Daoy (cell line): ENCODE results near the gene FHL1. TPM values are rescaled to one million over a fixed set of nuclear protein-coding genes. Genes with fewer than 3 reads are reported as not detected.

ENCODE experiments used
- DNase-seq: peaks from one replicate; pipeline ENCODE4 v3.0.0-alpha.2; 2015; ENCODE audit warnings: low read depth
- total RNA-seq: library from RNA; depleted of rRNA; stranded (reverse); fragments of >200 nt; shearing (Covaris generic); gene quantifications from 2 replicates; pipeline ENCODE4 v1.2.3, GENCODE V29; 2014

FHL1 gene
- total RNA-seq, 1 experiment from 2014 or later = 27.1 TPM

DNA sequence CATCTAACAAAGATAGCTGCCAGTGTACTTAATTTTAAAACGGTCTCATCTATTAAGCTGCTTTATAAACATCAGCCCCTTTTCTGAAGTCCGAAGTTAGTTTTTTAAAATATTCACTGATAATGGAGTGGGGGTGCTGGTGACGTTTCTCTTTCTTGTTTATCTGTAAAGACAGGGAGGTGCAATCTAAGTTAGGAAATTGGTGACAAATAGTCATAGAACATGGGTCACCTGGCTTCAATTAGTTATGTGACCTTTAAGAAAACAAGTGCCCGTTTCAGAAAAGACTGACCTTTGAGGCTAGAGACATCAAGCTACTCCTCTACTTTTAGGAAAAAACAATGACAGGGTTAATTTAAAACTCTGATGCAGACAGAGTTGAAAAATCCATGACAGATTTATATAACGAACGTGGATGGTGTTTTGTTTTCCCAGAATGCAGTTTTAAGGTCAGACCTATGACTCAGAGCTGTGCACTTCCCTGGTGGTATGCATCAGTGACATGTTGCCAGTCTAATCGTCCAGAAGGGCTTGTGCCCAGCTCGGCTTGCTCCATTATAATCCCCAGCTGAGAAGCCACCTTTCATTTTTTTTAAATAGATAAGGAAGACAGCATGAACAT is 38.2 kb downstream of the FHL1 start:
- DNase-seq = peak; percentile 50

DNA sequence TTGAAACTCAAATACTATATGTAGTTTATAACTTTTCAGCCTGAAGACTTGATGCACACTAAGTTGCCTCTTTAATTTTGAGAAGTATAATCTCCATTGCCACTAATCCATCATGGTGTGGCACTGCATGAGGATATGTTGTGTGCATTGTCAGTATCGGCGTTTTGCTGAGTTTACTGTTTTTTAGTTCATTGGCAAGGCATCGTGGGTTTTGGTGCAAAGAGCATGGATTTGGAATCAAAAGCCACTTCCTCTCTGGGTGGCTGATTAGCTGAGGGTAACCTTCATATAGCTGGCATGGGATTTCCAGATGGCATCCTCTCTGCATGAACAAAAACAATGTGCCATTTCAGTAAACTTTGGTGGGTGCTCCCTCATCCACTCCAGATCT is 38.7 kb downstream of the FHL1 start:
- DNase-seq = no peak

DNA sequence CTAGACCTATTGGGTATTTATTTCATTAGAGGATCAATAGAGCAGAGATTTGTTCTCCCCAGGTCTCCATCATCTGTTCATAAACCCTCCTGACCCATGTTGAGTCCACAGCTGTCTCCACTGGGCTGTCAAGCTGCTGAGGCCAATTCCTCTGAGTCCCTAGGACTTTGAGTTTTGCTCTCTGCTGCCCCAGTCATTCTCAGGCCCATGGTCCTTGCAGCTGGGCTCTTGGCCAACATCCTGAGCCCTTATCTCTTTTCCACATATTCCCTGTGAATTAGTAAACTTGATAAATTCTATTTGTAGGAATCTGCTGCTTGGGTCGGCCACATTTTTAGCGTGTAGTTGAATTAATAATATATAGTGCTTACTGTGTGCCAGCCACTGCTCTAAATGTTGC is 41.9 kb downstream of the FHL1 start:
- no peak for DNase-seq

DNA sequence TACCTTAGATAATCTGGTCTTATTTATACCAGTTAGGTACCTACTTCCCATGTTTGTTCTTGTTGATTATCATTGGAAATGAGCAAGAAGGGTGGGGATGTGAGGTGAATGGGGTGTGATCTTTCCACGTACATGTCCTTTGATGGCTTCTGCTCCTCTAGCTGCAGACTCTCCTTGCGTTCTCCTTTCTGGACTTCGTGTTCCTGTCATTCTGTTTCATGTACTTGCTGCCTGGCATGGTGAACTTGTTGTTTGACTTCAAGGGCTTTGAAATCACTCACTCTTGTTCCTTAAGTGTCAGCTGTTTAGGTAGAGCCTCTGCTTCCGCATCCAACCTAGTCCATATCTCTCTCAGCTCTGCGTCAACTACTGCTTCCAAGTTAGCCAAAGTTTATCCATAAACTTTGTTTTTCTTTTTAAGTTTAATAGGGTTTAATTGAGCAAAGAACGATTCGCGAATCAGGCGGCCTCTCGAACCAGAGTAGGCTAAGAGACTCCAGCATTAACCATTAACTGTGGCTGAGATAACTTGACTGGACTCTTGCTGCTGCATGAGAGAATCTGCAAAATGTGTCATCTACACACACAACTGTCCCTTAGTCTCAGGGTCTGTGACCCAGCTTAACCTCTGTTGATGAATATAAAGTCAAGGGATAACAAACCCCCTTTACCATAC is 42.8 kb downstream of the FHL1 start:
- DNase-seq = no peak

DNA sequence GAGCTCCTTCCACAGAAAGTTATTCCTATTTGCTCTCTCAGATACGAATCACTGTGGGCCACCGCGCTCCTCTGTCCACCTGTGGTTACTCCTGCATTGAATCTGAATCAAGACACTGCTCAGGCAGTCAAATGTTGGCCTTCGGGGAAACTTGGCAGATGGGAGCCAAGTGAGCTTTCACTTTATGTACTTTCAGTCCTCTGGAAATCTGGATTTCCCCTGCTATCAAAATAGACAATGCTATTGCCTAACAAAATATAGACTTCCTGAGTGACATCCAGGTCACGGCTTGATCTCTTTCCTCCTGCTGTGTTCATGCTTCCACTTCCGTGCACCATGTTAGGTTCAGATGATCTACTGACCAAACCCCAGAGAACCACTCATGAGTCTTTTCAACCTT is 43.8 kb downstream of the FHL1 start:
- DNase-seq = no peak

DNA sequence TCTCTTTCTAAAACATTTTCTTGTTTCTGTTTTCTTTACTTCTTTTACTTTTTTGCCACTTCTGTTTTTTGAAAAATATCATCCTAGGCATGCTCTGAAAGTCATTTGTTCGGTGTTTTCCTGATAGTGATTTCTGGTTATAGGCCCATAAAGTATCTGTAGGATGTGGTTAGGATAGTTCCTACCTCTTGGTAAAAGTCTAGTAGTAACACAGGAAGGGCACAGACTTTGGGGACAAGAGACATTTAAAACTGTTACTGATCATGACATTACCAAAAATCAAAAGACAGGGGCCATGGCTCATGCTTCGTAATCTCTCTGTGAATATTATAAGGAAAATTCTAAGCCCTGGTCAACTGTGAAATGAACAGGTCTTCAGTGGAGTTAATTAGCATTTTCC is 44.8 kb downstream of the FHL1 start:
- DNase-seq = no peak

DNA sequence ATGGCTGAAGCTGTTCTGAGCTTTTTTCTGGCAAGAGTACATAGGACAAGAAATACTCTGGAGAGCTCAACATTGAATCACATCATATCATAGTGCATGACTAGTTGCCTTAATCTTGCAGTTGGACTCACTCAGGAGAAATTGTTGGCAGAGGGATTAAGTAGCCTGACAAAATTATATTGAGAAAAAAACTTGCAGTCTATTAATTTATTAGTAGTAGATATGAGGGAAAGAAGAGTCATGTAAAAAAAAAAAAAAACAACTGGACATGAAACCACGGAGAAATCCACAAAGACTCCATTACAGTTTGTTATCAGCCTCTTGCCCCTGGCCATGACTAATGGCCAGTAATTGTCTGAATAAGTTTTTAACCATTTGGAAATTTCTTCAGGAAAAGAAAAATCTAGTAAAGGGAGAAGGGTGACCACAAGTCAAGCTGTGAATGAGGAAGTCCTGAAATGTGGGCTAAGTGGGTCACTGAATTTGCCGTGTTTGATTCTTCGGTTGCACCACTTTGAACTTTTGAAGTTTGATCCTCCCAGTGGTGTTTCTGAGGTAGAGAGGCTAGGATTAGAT is 45.6 kb downstream of the FHL1 start:
- DNase-seq = peak; percentile 34

DNA sequence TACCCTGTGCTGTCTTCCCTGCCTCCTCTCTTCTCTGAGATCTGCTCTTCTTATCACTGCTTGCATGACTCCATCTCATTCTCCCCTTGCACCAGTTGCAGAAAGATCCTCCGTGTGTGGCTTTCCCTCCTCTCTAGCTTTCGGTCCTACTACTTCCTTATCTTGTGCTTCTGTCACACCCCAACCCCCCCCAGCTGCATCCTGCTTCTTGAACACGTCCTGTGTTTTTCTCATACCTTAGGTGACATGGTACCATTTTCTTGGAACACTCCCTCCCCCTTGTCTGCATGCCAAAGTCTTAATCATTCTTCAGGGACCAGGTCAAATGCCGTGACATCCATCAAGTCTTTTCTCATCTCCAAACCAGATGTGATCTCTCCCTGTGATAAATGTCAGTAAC is 46.4 kb downstream of the FHL1 start:
- DNase-seq = no peak

DNA sequence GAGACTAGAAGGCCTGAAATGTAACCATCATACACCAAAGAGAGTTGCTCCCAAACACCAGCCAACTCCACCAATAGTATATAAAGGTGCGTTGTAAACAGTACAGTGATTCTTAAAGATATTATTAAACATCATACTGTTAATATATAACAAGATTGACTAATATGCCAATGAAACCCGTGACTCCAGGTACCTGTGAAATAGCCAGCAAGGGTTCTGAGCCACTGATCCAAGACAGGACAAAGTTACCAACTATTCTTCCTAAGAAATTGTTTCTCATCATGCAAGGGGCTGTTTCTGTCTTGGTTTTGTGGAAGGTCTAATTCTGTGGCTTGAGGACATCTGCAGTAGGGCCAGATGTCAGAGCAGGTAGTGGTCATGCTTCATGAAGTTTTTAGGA is 47.2 kb downstream of the FHL1 start:
- DNase-seq = no peak

DNA sequence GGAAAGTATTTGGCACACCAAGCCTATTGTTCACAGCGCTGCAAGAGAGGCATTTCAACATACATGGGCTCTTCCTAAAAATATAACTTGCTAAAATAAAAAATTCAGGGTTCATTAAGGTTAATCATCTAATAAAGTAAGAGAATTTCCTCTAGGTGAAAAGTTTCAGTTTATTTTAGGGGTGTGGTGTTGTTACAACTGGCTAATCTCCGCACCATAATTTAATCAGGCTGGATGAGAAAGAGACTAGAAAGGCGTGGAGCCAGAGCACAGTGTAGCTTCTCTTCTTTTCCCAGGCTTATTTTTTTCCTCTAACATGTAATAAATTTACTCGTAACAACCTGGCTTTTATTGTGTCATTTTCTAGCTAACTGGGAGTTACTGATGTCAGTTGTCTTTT is 47.9 kb downstream of the FHL1 start:
- no peak for DNase-seq

DNA sequence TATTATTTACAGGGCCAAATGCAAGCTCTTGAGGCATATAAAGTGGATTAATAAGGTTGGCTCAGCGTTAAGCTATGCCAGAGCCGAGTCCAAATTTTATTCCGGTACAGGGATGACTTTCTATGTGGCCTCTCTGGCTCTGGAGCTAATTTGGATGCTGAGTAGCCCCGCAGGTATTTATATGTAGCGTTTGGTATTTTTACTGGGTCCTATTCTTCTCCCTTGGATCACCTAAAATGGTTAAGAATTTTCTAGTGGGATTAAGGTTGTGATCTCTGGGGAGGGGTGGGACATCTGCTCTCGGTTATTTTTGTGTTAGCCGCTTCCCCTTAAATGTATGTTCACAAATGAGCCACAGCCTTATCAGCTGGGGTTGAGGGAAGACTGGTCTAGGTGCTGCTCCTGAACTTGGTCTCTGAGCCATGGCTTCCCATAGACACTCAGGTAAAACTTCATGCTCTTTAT is 49.4 kb downstream of the FHL1 start:
- no peak for DNase-seq

DNA sequence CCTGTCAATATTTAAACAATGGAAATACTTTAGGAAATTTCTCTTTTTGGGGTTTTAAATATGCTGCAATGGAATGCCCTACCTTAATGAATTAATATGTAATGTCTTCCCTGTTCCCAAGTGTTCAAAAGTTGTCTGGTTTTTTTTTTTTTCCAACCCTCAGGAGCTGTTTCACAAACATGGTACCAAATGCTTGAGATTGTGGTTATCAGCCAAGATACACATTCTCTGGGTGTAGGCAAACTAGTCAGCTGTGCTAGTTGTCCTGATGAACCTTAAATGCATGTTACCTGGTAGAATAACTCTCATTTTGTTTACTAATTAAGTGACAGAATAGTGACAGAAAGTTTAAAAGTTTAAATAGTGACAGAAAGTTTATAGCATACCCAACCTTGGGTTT is 50.7 kb downstream of the FHL1 start:
- no peak for DNase-seq

DNA sequence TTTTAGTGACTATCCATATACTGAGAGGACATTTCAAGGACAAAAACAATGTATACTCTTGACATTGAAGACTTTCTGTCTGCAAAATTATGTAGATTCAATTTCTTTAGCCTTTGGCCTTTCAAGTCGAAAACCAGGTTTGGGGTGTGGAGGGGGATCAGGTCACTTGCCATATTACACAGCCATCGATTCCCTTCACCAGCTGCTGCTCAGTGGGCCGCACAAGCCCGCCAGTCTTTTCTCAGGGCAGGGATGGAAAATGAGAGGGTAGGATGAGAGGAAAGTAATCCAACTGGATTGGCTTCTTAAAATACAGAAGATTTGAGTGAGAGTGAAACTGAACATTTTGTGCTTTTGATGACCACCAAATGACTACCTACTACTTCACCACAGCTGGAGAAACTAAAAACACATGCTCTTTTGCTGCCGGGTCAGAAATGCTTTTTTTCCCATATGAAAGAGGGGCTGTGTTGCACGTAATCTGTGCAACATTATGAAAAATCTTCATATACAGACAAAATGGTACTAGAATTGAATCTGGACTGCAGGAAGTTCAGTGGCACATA is 51.4 kb downstream of the FHL1 start:
- DNase-seq = no peak

DNA sequence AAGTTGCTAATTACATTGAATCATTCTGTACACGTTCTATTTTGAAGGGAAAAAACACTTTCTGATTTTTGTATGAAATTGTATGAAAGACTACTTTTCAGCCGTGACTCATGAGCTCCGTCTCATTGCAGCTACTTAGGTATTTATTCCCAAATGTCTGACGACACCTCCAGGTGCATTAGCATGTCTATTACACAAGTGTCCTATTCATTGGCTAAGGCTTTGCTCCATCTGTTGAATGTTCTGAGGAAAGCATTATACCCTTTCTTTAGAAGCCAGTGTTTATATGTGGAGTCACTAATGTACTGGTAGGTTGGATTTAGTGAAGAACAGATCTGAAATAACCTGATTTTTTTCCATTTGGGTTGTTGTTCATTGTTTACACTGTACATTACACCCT is 52.0 kb downstream of the FHL1 start:
- DNase-seq = no peak

DNA sequence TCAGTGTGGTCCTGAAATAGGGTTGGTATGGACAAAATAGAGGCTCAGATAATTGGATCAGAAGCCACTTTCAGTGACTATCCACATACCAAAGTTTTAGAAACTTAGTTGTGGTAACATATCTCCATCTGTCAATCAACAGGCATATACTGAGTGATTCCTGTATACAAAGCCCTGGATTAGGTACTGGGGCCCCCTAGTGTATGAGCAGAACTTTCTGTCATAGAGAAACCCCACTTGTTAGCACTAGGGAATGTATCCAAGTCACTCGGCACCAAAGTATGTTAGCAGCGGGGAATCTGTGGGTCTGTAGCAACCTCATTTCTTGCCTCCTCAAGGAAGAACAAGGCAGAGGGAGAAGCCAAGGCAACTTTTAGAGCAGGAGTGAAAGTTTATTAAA is 53.1 kb downstream of the FHL1 start:
- DNase-seq = peak; percentile 9

DNA sequence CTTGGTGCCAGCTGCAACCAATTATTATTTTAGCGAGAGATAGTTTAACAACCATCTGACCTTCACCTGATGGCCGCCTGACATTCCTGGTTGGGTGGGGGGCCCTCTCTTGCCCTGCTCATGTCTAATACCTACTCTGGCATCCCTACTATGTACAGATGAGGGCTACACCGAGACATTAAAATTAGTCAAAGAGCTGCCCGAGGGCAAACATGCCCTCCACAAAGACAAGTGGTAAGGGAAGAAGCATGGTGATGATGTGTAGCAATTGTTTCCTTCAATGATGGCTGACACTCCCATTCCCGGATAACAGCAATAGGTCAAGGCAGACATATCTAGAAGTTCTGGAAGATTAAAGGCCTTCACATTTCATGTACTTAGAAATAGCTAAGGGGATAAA is 54.3 kb downstream of the FHL1 start:
- no peak for DNase-seq

DNA sequence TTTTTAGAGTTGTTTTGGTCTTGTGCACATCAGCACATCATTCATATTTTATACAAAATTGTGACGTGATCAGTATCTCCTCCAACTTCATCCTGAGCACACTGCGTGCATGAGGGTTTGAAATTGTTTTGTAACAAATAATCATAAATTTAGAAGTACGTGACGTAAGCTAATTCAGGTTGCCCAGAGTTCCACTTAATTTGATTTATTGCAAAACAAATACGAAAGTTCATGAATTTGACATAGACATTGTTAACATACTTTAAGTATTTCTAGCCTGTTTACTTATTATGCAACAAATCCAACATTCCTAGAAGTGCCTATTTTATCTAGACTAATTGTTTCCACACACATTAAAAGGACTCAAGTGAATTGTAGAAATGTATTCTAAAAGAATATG is 55.6 kb downstream of the FHL1 start:
- no peak for DNase-seq

DNA sequence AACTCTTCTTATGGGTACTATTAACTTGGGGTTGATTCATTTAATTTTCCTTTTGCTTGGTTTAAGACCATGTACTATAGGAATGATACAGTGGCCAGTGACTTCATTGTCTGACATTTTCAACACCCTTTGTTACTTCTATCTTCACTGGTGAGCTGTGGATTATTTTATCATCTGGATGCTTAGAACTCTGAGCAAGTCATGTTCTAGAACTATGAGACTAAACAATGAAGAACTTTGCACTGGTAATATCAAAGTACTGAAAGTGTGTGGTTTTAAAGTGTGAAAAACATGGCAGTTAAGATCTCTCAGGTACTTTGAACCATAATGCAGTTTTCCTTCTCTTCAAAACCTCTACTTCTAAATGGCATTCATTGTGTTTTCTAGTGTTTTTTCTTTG is 56.1 kb downstream of the FHL1 start:
- DNase-seq = no peak

DNA sequence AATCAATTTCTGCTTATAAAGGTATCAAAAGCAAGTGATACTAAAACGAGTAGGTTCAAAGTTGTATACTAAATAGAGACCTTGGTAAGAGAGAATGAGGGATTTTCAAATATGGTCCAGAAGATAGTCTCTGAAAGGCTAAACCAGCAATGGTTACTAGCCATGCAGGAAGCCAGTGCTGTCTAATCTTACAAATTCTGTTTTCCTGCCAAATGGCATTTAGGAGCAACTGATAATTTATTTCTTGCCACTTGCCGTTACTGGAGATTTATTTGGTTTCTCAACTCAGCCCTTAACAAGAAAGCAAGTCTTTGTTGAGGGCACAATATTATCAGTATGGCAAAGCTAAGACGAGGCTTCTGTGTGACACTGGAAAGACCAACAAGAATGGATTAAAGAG is 56.6 kb downstream of the FHL1 start:
- DNase-seq = no peak

DNA sequence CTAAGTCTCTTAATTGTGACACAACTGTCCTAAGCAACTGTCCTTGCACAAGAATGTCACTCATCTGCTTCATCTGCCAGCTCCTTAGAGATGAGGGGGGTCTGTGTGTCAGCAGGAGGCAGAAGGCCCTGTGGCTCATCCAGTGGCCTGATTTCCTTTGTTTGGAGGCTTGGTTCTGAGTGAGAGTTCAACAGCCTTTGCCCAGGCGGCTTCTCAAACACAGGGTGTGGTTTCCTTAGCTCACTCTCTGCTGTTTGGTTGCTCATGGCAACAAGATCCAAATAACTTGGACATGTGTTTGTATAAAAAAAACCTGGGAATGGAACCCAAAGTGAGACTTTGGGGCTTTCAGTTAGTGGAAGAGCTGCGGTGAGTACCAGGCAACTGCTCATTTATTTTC is 57.2 kb downstream of the FHL1 start:
- DNase-seq = peak; percentile 68

DNA sequence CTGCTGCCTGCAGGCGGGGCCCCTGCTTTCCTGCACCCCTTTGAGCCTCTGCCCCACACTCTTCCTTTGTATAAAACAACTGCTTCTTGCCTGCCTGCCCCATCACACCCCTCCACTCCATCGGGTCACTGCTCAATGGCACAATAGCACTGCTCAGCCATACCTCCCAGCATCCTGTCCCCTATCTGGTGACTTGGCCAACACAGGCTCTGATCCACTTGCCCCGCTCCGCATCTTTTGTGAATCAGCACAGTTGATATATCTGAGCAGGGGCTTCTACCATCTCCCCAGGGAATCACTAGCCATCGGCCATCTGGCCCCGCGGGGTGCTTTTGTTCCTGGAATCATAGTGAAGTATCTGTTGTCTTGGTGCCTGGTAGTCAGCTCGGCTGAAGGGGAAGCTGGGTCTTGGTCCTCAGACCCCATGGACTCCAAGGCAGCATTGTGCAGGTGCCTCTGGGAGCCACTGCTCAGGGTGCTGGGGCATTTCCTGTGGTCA is 58.6 kb downstream of the FHL1 start:
- no peak for DNase-seq

DNA sequence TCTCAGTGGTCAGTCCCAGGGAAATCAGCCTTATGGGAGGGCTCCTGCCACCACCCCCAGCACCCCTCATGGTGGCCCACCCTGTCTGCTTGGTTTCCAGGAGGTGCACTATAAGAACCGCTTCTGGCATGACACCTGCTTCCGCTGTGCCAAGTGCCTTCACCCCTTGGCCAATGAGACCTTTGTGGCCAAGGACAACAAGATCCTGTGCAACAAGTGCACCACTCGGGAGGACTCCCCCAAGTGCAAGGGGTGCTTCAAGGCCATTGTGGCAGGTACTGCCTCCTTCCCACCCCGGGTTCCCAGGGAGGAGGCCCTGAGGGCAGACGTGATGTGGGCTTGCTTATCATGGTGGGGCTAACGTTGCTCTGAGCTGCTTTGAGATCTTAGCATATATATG is 59.6 kb downstream of the FHL1 start:
- DNase-seq = no peak

DNA sequence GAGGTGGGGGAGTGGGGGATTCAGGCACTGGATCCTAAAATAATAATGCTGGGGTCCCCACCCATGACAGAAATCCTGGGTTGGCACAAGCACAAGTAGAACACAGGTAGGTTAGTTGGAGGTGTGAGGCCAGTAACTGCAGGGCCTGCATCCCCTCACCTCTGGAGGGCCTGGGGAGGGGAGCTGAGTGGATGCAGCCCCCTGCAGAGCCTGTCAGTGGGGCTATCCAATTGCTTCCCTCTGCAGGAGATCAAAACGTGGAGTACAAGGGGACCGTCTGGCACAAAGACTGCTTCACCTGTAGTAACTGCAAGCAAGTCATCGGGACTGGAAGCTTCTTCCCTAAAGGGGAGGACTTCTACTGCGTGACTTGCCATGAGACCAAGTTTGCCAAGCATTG is 60.2 kb downstream of the FHL1 start:
- no peak for DNase-seq
